OCI-LY7 (cell line): ENCODE results near the gene SPIN3.
"Not testable (repeated sequence)": the region's sequence is repeated elsewhere in the genome, so short reads cannot be mapped to it uniquely, and the experiment has no call there.

Experiments used
- EZH2phosphoT487 ChIP-seq: fragments of 200-600 bp; sonication (generic); IDR thresholded peaks from 2 replicates; pipeline ENCODE4 v1.6.1; 2018; ENCODE audit warnings: low read depth, borderline replicate concordance, mild to moderate bottlenecking, mixed run types, antibody characterized with exemption, low read length, moderate library complexity, mixed read lengths
- TF ChIP-seq, protein P1 (sequence below): fragments of 200-600 bp; sonication (generic); conservative IDR thresholded peaks from 2 replicates; pipeline ENCODE4 v1.5.1; 2014; ENCODE audit warnings: mild to moderate bottlenecking, antibody characterized with exemption, low read length, moderate library complexity, mixed read lengths

DNA sequence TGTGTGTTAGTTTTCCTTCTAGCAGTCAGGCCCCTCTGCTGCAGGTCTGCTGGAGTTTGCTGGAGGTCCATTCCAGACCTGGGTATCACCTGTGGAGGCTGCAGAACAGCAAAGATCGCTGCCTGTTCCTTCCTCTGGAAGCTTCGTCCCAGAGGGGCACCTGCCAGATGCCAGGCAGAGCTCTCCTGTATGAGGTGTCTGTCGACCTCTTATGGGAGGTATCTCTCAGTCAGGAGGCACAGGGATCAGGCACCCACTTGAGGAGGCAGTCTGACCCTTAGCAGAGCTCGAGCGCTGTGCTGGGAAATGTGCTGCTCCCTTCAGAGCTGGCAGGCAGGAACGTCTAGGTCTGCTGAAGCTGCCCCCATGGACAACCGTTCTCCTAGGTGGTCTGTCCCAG, 41.9 kb upstream of the SPIN3 start:
- TF ChIP-seq, protein P1, sequence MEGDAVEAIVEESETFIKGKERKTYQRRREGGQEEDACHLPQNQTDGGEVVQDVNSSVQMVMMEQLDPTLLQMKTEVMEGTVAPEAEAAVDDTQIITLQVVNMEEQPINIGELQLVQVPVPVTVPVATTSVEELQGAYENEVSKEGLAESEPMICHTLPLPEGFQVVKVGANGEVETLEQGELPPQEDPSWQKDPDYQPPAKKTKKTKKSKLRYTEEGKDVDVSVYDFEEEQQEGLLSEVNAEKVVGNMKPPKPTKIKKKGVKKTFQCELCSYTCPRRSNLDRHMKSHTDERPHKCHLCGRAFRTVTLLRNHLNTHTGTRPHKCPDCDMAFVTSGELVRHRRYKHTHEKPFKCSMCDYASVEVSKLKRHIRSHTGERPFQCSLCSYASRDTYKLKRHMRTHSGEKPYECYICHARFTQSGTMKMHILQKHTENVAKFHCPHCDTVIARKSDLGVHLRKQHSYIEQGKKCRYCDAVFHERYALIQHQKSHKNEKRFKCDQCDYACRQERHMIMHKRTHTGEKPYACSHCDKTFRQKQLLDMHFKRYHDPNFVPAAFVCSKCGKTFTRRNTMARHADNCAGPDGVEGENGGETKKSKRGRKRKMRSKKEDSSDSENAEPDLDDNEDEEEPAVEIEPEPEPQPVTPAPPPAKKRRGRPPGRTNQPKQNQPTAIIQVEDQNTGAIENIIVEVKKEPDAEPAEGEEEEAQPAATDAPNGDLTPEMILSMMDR: not testable (repeated sequence)
- not testable (repeated sequence) for TF ChIP-seq EZH2phosphoT487
